GM23338 (cell line): ENCODE measurements around the gene NEMP2. TPM values are rescaled to one million over a fixed set of nuclear protein-coding genes. Genes with fewer than 3 reads are reported as not detected.

ENCODE experiments used
- ATAC-seq: fragments of 200-7000 bp; cut with Tn5 transposase; 3 replicates; pipeline ENCODE4 v1.9.1; 2020
- DNase-seq: peaks from one replicate; pipeline ENCODE4 v3.0.0-alpha.2; 2015; ENCODE audit warnings: low spot score
- H2AFZ ChIP-seq: fragments of 200-600 bp; sonication (generic); 2 replicates; pipeline ENCODE4 v1.8.0; 2016; ENCODE audit warnings: antibody characterized with exemption, mild to moderate bottlenecking, moderate library complexity
- H3F3A ChIP-seq: fragments of 200-600 bp; sonication (generic); replicated peaks from 2 replicates; pipeline ENCODE4 v1.8.0; 2017; ENCODE audit warnings: antibody characterized with exemption, mixed run types, low read depth
- H3K27ac ChIP-seq: fragments of 200-600 bp; sonication (generic); 2 replicates; pipeline ENCODE4 v1.6.1; 2016; ENCODE audit warnings: low read depth
- H3K27me3 ChIP-seq: fragments of 200-600 bp; sonication (generic); 2 replicates; pipeline ENCODE4 v1.8.0; 2016; ENCODE audit warnings: mild to moderate bottlenecking, mixed run types, moderate library complexity; ENCODE audit not compliant: insufficient read depth
- H3K36me3 ChIP-seq: fragments of 200-600 bp; sonication (generic); 2 replicates; pipeline ENCODE4 v1.8.0; 2016; ENCODE audit warnings: mild to moderate bottlenecking; ENCODE audit not compliant: insufficient read depth
- H3K4me1 ChIP-seq: fragments of 200-600 bp; sonication (generic); 2 replicates; pipeline ENCODE4 v1.8.0; 2016; ENCODE audit warnings: mild to moderate bottlenecking, moderate library complexity; ENCODE audit not compliant: insufficient read depth
- H3K4me2 ChIP-seq: fragments of 200-600 bp; sonication (generic); 2 replicates; pipeline ENCODE4 v1.7.1; 2017; ENCODE audit warnings: mixed run types
- H3K4me3 ChIP-seq: fragments of 200-600 bp; sonication (generic); 2 replicates; pipeline ENCODE4 v1.6.1; 2016; ENCODE audit warnings: mixed run types
- H3K79me2 ChIP-seq: fragments of 200-600 bp; sonication (generic); replicated peaks from 2 replicates; pipeline ENCODE4 v1.8.0; 2017; ENCODE audit warnings: mild to moderate bottlenecking; ENCODE audit not compliant: insufficient read depth
- H3K9me2 ChIP-seq: fragments of 200-600 bp; sonication (generic); 2 replicates; pipeline ENCODE4 v1.8.0; 2017; ENCODE audit not compliant: insufficient read depth
- H4K20me1 ChIP-seq: fragments of 200-600 bp; sonication (generic); replicated peaks from 2 replicates; pipeline ENCODE4 v1.8.0; 2017; ENCODE audit warnings: mild to moderate bottlenecking; ENCODE audit not compliant: insufficient read depth
- H3K27ac Mint-ChIP-seq: 2 replicates; pipeline ENCODE4 v1.8.0; 2020; ENCODE audit warnings: inconsistent platforms, mild to moderate bottlenecking, moderate library complexity, mixed read lengths
- H3K27me3 Mint-ChIP-seq: 3 replicates; pipeline ENCODE4 v1.8.0; 2022; ENCODE audit warnings: low read depth, mild to moderate bottlenecking, moderate library complexity, mixed read lengths, inconsistent platforms; ENCODE audit not compliant: insufficient read depth, poor library complexity
- H3K36me3 Mint-ChIP-seq: 3 replicates; pipeline ENCODE4 v1.8.0; 2021; ENCODE audit warnings: low read depth, mild to moderate bottlenecking, inconsistent platforms, moderate library complexity, mixed read lengths
- H3K4me1 Mint-ChIP-seq: 3 replicates; pipeline ENCODE4 v1.8.0; 2020; ENCODE audit warnings: mild to moderate bottlenecking, inconsistent platforms, mixed read lengths
- H3K4me3 Mint-ChIP-seq: 3 replicates; pipeline ENCODE4 v1.8.0; 2021; ENCODE audit warnings: moderate library complexity, mild to moderate bottlenecking, inconsistent platforms, mixed read lengths
- H3K9me3 Mint-ChIP-seq: 3 replicates; pipeline ENCODE4 v1.8.0; 2020; ENCODE audit warnings: moderate library complexity, mild to moderate bottlenecking, inconsistent platforms, mixed read lengths
- CREB1 ChIP-seq: fragments of 250-450 bp; sonication (Bioruptor Pico); IDR thresholded peaks from 2 replicates; pipeline ENCODE4 v1.5.0; 2020; ENCODE audit warnings: low read depth, mild to moderate bottlenecking, moderate library complexity
- EZH2 ChIP-seq: fragments of 200-600 bp; sonication (generic); IDR thresholded peaks from one replicate; pipeline ENCODE4 v1.8.0; 2017; ENCODE audit warnings: antibody characterized with exemption, mild to moderate bottlenecking, low read depth; ENCODE audit not compliant: unreplicated experiment
- NANOG ChIP-seq: IDR thresholded peaks from 2 replicates; pipeline ENCODE4 v1.6.1; 2016; ENCODE audit warnings: antibody characterized with exemption, borderline replicate concordance
- STAT1 ChIP-seq: IDR thresholded peaks from one replicate; pipeline ENCODE4 v1.6.1; 2016; ENCODE audit warnings: antibody characterized with exemption; ENCODE audit not compliant: unreplicated experiment
- ZNF114 ChIP-seq: fragments of 250-450 bp; sonication (Bioruptor Pico); IDR thresholded peaks from 2 replicates; pipeline ENCODE4 v1.5.0; 2020; ENCODE audit warnings: mild to moderate bottlenecking, moderate library complexity
- ZNF331 ChIP-seq: fragments of 250-450 bp; sonication (Bioruptor Pico); IDR thresholded peaks from 2 replicates; pipeline ENCODE4 v1.5.0; 2020; ENCODE audit warnings: low read depth, mild to moderate bottlenecking, moderate library complexity
- polyA plus RNA-seq: library from polyadenylated mRNA; unstranded; fragments of >200 nt; fragmentation: Nextera tagmentation; extraction: Ambion mirVana; gene quantifications from 2 replicates; pipeline ENCODE4 v1.2.1, GENCODE V29; 2016
- total RNA-seq: library from RNA; depleted of rRNA; stranded (reverse); fragments of >200 nt; shearing (Covaris generic); gene quantifications from 2 replicates; pipeline ENCODE4 v1.2.3, GENCODE V29; 2014
- TF ChIP-seq, protein P1 (sequence below): fragments of 250-450 bp; sonication (Bioruptor Pico); IDR thresholded peaks from 2 replicates; pipeline ENCODE4 v1.5.0; 2020; ENCODE audit warnings: mild to moderate bottlenecking, moderate library complexity
- TF ChIP-seq, protein P2 (sequence below), 2 experiments: fragments of 200-600 bp in 1 of 2; sonication (generic) in 1 of 2; conservative IDR thresholded peaks; 2 replicates each; pipeline versions ENCODE4 v1.5.1 to v1.6.1; 2016 to 2017; ENCODE audit warnings: antibody characterized with exemption in 2 of 2, low read depth in 2 of 2, mild to moderate bottlenecking in 2 of 2, moderate library complexity in 1 of 2
- TF ChIP-seq, protein P3 (sequence below): IDR thresholded peaks from one replicate; pipeline ENCODE4 v1.6.1; 2018; ENCODE audit warnings: antibody characterized with exemption; ENCODE audit not compliant: unreplicated experiment

Gene NEMP2
- total and polyA plus RNA-seq, 2 experiments from 2014 or later = 1.2 to 4.0 TPM

- ATAC-seq = no peak
- DNase-seq = no peak
- H3K27ac Mint-ChIP-seq = no peak overlapping the region
These were observed 56.7 kb downstream of the NEMP2 start for GRCh38 chr2:190477661-190478454.

More at GRCh38 chr2:190477661-190478454, 56.7 kb downstream of the NEMP2 start:
- peaks cover 7% of the 10 kb centered on the region; the same call in 1 of the 3 replicates for H3K36me3 Mint-ChIP-seq
- no peaks in the 10 kb centered on the region for H3K79me2 ChIP-seq
- TF ChIP-seq STAT1 (no peak), CREB1 (CRISPR knock-in tag) (no peak), ZNF114 (no peak), NANOG (no peak), EZH2 (no peak), ZNF331 (CRISPR knock-in tag) (no peak)
- TF ChIP-seq, protein P1, sequence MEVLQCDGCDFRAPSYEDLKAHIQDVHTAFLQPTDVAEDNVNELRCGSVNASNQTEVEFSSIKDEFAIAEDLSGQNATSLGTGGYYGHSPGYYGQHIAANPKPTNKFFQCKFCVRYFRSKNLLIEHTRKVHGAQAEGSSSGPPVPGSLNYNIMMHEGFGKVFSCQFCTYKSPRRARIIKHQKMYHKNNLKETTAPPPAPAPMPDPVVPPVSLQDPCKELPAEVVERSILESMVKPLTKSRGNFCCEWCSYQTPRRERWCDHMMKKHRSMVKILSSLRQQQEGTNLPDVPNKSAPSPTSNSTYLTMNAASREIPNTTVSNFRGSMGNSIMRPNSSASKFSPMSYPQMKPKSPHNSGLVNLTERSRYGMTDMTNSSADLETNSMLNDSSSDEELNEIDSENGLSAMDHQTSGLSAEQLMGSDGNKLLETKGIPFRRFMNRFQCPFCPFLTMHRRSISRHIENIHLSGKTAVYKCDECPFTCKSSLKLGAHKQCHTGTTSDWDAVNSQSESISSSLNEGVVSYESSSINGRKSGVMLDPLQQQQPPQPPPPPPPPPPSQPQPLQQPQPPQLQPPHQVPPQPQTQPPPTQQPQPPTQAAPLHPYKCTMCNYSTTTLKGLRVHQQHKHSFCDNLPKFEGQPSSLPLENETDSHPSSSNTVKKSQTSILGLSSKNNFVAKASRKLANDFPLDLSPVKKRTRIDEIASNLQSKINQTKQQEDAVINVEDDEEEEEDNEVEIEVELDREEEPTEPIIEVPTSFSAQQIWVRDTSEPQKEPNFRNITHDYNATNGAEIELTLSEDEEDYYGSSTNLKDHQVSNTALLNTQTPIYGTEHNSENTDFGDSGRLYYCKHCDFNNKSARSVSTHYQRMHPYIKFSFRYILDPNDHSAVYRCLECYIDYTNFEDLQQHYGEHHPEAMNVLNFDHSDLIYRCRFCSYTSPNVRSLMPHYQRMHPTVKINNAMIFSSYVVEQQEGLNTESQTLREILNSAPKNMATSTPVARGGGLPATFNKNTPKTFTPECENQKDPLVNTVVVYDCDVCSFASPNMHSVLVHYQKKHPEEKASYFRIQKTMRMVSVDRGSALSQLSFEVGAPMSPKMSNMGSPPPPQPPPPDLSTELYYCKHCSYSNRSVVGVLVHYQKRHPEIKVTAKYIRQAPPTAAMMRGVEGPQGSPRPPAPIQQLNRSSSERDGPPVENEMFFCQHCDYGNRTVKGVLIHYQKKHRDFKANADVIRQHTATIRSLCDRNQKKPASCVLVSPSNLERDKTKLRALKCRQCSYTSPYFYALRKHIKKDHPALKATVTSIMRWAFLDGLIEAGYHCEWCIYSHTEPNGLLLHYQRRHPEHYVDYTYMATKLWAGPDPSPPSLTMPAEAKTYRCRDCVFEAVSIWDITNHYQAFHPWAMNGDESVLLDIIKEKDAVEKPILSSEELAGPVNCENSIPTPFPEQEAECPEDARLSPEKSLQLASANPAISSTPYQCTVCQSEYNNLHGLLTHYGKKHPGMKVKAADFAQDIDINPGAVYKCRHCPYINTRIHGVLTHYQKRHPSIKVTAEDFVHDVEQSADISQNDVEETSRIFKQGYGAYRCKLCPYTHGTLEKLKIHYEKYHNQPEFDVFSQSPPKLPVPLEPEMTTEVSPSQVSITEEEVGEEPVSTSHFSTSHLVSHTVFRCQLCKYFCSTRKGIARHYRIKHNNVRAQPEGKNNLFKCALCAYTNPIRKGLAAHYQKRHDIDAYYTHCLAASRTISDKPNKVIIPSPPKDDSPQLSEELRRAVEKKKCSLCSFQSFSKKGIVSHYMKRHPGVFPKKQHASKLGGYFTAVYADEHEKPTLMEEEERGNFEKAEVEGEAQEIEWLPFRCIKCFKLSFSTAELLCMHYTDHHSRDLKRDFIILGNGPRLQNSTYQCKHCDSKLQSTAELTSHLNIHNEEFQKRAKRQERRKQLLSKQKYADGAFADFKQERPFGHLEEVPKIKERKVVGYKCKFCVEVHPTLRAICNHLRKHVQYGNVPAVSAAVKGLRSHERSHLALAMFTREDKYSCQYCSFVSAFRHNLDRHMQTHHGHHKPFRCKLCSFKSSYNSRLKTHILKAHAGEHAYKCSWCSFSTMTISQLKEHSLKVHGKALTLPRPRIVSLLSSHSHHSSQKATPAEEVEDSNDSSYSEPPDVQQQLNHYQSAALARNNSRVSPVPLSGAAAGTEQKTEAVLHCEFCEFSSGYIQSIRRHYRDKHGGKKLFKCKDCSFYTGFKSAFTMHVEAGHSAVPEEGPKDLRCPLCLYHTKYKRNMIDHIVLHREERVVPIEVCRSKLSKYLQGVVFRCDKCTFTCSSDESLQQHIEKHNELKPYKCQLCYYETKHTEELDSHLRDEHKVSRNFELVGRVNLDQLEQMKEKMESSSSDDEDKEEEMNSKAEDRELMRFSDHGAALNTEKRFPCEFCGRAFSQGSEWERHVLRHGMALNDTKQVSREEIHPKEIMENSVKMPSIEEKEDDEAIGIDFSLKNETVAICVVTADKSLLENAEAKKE (CRISPR knock-in tag) = no peak
- TF ChIP-seq, protein P2, sequence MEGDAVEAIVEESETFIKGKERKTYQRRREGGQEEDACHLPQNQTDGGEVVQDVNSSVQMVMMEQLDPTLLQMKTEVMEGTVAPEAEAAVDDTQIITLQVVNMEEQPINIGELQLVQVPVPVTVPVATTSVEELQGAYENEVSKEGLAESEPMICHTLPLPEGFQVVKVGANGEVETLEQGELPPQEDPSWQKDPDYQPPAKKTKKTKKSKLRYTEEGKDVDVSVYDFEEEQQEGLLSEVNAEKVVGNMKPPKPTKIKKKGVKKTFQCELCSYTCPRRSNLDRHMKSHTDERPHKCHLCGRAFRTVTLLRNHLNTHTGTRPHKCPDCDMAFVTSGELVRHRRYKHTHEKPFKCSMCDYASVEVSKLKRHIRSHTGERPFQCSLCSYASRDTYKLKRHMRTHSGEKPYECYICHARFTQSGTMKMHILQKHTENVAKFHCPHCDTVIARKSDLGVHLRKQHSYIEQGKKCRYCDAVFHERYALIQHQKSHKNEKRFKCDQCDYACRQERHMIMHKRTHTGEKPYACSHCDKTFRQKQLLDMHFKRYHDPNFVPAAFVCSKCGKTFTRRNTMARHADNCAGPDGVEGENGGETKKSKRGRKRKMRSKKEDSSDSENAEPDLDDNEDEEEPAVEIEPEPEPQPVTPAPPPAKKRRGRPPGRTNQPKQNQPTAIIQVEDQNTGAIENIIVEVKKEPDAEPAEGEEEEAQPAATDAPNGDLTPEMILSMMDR (conservative IDR thresholded peaks at IDR 0.05; ENCODE audit: low read depth in 2 of 2) = no peak
- TF ChIP-seq, protein P3, sequence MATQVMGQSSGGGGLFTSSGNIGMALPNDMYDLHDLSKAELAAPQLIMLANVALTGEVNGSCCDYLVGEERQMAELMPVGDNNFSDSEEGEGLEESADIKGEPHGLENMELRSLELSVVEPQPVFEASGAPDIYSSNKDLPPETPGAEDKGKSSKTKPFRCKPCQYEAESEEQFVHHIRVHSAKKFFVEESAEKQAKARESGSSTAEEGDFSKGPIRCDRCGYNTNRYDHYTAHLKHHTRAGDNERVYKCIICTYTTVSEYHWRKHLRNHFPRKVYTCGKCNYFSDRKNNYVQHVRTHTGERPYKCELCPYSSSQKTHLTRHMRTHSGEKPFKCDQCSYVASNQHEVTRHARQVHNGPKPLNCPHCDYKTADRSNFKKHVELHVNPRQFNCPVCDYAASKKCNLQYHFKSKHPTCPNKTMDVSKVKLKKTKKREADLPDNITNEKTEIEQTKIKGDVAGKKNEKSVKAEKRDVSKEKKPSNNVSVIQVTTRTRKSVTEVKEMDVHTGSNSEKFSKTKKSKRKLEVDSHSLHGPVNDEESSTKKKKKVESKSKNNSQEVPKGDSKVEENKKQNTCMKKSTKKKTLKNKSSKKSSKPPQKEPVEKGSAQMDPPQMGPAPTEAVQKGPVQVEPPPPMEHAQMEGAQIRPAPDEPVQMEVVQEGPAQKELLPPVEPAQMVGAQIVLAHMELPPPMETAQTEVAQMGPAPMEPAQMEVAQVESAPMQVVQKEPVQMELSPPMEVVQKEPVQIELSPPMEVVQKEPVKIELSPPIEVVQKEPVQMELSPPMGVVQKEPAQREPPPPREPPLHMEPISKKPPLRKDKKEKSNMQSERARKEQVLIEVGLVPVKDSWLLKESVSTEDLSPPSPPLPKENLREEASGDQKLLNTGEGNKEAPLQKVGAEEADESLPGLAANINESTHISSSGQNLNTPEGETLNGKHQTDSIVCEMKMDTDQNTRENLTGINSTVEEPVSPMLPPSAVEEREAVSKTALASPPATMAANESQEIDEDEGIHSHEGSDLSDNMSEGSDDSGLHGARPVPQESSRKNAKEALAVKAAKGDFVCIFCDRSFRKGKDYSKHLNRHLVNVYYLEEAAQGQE = no peak
- no peak overlapping the region for H3K4me3 ChIP-seq
- H3K4me2 ChIP-seq = no peak overlapping the region
- H3K27me3 Mint-ChIP-seq = no peaks in the 10 kb centered on the region
- no peaks in the 10 kb centered on the region for H3K27me3 ChIP-seq
- H3K36me3 ChIP-seq = no peaks in the 10 kb centered on the region
- no peaks in the 10 kb centered on the region for H3K4me1 Mint-ChIP-seq
- H3F3A ChIP-seq = no peaks in the 10 kb centered on the region
- H4K20me1 ChIP-seq = no peaks in the 10 kb centered on the region
- no peak overlapping the region for H3K4me3 Mint-ChIP-seq
- H3K27ac ChIP-seq = no peak overlapping the region
- no peak overlapping the region for H2AFZ ChIP-seq
- no peaks in the 10 kb centered on the region for H3K9me3 Mint-ChIP-seq
- H3K9me2 ChIP-seq = no peaks in the 10 kb centered on the region
- H3K4me1 ChIP-seq = no peaks in the 10 kb centered on the region
